Neural cell (in vitro differentiated cells): Measurements from ENCODE around the gene AK1.

Experiments
- SMC3 ChIP-seq: fragments of 450-650 bp; conservative IDR thresholded peaks from 2 replicates; pipeline ENCODE4 v1.6.1; 2014; ENCODE audit warnings: antibody characterized with exemption, mild to moderate bottlenecking, moderate library complexity; ENCODE audit not compliant: poor library complexity
- TF ChIP-seq, protein P1 (sequence below): IDR thresholded peaks from 2 replicates; pipeline ENCODE4 v1.6.1; 2012; ENCODE audit warnings: borderline replicate concordance
- TF ChIP-seq, protein P2 (sequence below): fragments of 450-650 bp; IDR thresholded peaks from 2 replicates; pipeline ENCODE4 v1.5.1; 2014; ENCODE audit warnings: antibody characterized with exemption, mild to moderate bottlenecking, moderate library complexity; ENCODE audit not compliant: poor library complexity, severe bottlenecking

DNA sequence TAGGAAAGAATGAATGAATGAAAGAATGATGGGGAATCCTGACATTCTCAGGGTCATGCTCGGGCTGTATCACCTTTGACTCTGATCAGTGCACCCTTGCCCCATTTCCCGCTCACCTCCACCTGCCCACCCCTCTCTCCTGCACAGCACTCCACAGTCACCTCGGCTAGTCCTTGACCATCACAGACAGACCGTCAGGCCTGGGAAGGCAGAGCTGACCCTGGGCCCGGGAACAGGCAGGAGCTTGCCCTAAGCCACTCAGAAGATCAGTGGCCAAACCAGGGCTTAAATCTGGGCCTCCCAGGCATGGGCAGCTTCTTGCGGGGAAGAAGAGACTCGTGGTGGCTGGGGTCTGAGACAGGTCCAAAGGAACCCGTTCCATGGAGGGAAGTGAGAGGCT is 18.3 kb upstream of the AK1 start:
- TF ChIP-seq, protein P1, sequence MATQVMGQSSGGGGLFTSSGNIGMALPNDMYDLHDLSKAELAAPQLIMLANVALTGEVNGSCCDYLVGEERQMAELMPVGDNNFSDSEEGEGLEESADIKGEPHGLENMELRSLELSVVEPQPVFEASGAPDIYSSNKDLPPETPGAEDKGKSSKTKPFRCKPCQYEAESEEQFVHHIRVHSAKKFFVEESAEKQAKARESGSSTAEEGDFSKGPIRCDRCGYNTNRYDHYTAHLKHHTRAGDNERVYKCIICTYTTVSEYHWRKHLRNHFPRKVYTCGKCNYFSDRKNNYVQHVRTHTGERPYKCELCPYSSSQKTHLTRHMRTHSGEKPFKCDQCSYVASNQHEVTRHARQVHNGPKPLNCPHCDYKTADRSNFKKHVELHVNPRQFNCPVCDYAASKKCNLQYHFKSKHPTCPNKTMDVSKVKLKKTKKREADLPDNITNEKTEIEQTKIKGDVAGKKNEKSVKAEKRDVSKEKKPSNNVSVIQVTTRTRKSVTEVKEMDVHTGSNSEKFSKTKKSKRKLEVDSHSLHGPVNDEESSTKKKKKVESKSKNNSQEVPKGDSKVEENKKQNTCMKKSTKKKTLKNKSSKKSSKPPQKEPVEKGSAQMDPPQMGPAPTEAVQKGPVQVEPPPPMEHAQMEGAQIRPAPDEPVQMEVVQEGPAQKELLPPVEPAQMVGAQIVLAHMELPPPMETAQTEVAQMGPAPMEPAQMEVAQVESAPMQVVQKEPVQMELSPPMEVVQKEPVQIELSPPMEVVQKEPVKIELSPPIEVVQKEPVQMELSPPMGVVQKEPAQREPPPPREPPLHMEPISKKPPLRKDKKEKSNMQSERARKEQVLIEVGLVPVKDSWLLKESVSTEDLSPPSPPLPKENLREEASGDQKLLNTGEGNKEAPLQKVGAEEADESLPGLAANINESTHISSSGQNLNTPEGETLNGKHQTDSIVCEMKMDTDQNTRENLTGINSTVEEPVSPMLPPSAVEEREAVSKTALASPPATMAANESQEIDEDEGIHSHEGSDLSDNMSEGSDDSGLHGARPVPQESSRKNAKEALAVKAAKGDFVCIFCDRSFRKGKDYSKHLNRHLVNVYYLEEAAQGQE: no peak
- TF ChIP-seq, protein P2, sequence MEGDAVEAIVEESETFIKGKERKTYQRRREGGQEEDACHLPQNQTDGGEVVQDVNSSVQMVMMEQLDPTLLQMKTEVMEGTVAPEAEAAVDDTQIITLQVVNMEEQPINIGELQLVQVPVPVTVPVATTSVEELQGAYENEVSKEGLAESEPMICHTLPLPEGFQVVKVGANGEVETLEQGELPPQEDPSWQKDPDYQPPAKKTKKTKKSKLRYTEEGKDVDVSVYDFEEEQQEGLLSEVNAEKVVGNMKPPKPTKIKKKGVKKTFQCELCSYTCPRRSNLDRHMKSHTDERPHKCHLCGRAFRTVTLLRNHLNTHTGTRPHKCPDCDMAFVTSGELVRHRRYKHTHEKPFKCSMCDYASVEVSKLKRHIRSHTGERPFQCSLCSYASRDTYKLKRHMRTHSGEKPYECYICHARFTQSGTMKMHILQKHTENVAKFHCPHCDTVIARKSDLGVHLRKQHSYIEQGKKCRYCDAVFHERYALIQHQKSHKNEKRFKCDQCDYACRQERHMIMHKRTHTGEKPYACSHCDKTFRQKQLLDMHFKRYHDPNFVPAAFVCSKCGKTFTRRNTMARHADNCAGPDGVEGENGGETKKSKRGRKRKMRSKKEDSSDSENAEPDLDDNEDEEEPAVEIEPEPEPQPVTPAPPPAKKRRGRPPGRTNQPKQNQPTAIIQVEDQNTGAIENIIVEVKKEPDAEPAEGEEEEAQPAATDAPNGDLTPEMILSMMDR: no peak
- no peak for TF ChIP-seq SMC3
